Fibroblast of gingiva (primary cell): Measurements from ENCODE around the gene VCAM1.

Experiments used
- DNase-seq: peaks from one replicate; pipeline ENCODE4 v3.0.0-alpha.2; 2011; ENCODE audit warnings: low read depth

The VCAM1 gene

GRCh38 chr1:100724281-100724680 lies 4.7 kb downstream of the VCAM1 start:
- DNase-seq, result no peak

- peak; percentile 15 for DNase-seq
These were observed 10.6 kb downstream of the VCAM1 start for GRCh38 chr1:100730130-100730529.

- no peak for DNase-seq
These were observed 11.8 kb downstream of the VCAM1 start for GRCh38 chr1:100731309-100731708.

- no peak for DNase-seq
These were observed 12.2 kb downstream of the VCAM1 start for GRCh38 chr1:100731758-100732157.

- DNase-seq, result peak; percentile 88
These were observed 15.1 kb downstream of the VCAM1 start for GRCh38 chr1:100734676-100735075.

- DNase-seq, result no peak
These were observed 15.7 kb downstream of the VCAM1 start for GRCh38 chr1:100735244-100735643.

GRCh38 chr1:100736324-100736723 lies 16.8 kb downstream of the VCAM1 start:
- peak; percentile 45 for DNase-seq

GRCh38 chr1:100736746-100737145 lies 17.2 kb downstream of the VCAM1 start:
- peak; percentile 82 for DNase-seq

GRCh38 chr1:100746542-100746932 lies 27.0 kb downstream of the VCAM1 start:
- no peak for DNase-seq

- no peak for DNase-seq
These were observed 28.2 kb downstream of the VCAM1 start for GRCh38 chr1:100747771-100748170.

GRCh38 chr1:100750005-100750885 lies 30.7 kb downstream of the VCAM1 start:
- DNase-seq, result no peak

- no peak for DNase-seq
These were observed 33.2 kb downstream of the VCAM1 start for GRCh38 chr1:100752791-100753190.

GRCh38 chr1:100757946-100758345 lies 38.4 kb downstream of the VCAM1 start:
- DNase-seq, result no peak

- DNase-seq, result no peak
These were observed 39.6 kb downstream of the VCAM1 start for GRCh38 chr1:100759188-100759587.

- DNase-seq, result no peak
These were observed 41.0 kb downstream of the VCAM1 start for GRCh38 chr1:100760511-100760910.

- DNase-seq, result no peak
These were observed 42.9 kb downstream of the VCAM1 start for GRCh38 chr1:100762461-100762860.

GRCh38 chr1:100767176-100767890 lies 47.8 kb downstream of the VCAM1 start:
- DNase-seq, result peak; percentile 34

- no peak for DNase-seq
These were observed 49.8 kb downstream of the VCAM1 start for GRCh38 chr1:100769323-100769722.

GRCh38 chr1:100769906-100770646 lies 50.5 kb downstream of the VCAM1 start:
- DNase-seq, result peak; percentile 31

- no peak for DNase-seq
These were observed 53.9 kb downstream of the VCAM1 start for GRCh38 chr1:100773444-100773843.

GRCh38 chr1:100774370-100774769 lies 54.8 kb downstream of the VCAM1 start:
- DNase-seq, result no peak

GRCh38 chr1:100775483-100775882 lies 55.9 kb downstream of the VCAM1 start:
- DNase-seq, result no peak

- DNase-seq, result no peak
These were observed 59.2 kb downstream of the VCAM1 start for GRCh38 chr1:100778748-100779147.
